ENCODE results near the gene UBE2D1. TPM values are rescaled to one million over a fixed set of nuclear protein-coding genes. Genes with fewer than 3 reads are reported as not detected.

Gene UBE2D1
- total and polyA plus RNA-seq, 2 of the 13 experiments (the other 11 are each of a cell fraction or from before 2014, with no cell fraction given): 6.2 to 13.8 TPM

- TF ChIP-seq PAXIP1 (CRISPR knock-in tag; conservative IDR thresholded peaks at IDR 0.05): peak; percentile 33; the same call in 1 of the 2 replicates
- no peak for TF ChIP-seq ZSCAN22 (CRISPR knock-in tag; IDR thresholded peaks at IDR 0.05)
- no peak for TF ChIP-seq ZNF782 (CRISPR knock-in tag; IDR thresholded peaks at IDR 0.05; ENCODE audit: borderline replicate concordance)
- peak; percentile 28; the same call in 1 of the 2 replicates for TF ChIP-seq NR2F2 (IDR thresholded peaks at IDR 0.05; ENCODE audit: borderline replicate concordance, low read depth)
- 0 out of 2 replicates have a peak, but pooled peaks have one; percentile 59 for TF ChIP-seq PBX2 (CRISPR knock-in tag; IDR thresholded peaks at IDR 0.05)
- TF ChIP-seq FOXA1 (IDR thresholded peaks at IDR 0.05): no peak
- peak; percentile 38; the same call in 1 of the 2 replicates for TF ChIP-seq FOXA1 (CRISPR knock-in tag; IDR thresholded peaks at IDR 0.05)
- peak; percentile 50; the same call in 1 of the 2 replicates for TF ChIP-seq ARID5B (CRISPR knock-in tag; IDR thresholded peaks at IDR 0.05)
- TF ChIP-seq REL (CRISPR knock-in tag; conservative IDR thresholded peaks at IDR 0.05): no peak
- no peak for TF ChIP-seq ZFP62 (CRISPR knock-in tag; IDR thresholded peaks at IDR 0.05)
- TF ChIP-seq ZFP90 (CRISPR knock-in tag; IDR thresholded peaks at IDR 0.05; ENCODE audit: borderline replicate concordance): 0 out of 2 replicates have a peak, but pooled peaks have one; percentile 25
- peak; percentile 41; the same call in 1 of the 2 replicates for TF ChIP-seq MIXL1 (CRISPR knock-in tag; IDR thresholded peaks at IDR 0.05)
- 0 out of 2 replicates have a peak, but pooled peaks have one; percentile 17 for TF ChIP-seq RXRB (CRISPR knock-in tag; IDR thresholded peaks at IDR 0.05; ENCODE audit: borderline replicate concordance)
- no peak for TF ChIP-seq ZBTB26 (CRISPR knock-in tag; IDR thresholded peaks at IDR 0.05; ENCODE audit: borderline replicate concordance)
- TF ChIP-seq MYNN (CRISPR knock-in tag; IDR thresholded peaks at IDR 0.05; ENCODE audit: low read depth): no peak
- 0 out of 2 replicates have a peak, but pooled peaks have one; percentile 16 for TF ChIP-seq ZMYM2 (CRISPR knock-in tag; IDR thresholded peaks at IDR 0.05)
- no peak for TF ChIP-seq HMGXB4 (CRISPR knock-in tag; IDR thresholded peaks at IDR 0.05; ENCODE audit: borderline replicate concordance in 1 of 2, low read depth in 1 of 2)
- no peak for TF ChIP-seq SMAD3 (CRISPR knock-in tag; IDR thresholded peaks at IDR 0.05)
- no peak for TF ChIP-seq ZNF672 (CRISPR knock-in tag; IDR thresholded peaks at IDR 0.05)
Observed at GRCh38 chr10:58305821-58306220, 29.0 kb upstream of the UBE2D1 start (continued).

Measured in HepG2 (cell line).